NOMO-1 treated with DMSO at 0.1 percent for 48 hours (cell line): ENCODE measurements around the gene RTL10.
"Not testable (repeated sequence)": the region's sequence is repeated elsewhere in the genome, so short reads cannot be mapped to it uniquely, and the experiment has no call there.

Experiments used
- DNase-seq: peaks from one replicate; lab custom pipeline; 2025; ENCODE audit not compliant: unreplicated experiment; lab: John Stamatoyannopoulos, UW

RTL10 gene

GRCh38 chr22:19846620-19847344, 7.9 kb downstream of the RTL10 start:
- DNase-seq, result no peak

GRCh38 chr22:19845054-19845722, 9.5 kb downstream of the RTL10 start:
- DNase-seq, result no peak

- no peak for DNase-seq
Observed at GRCh38 chr22:19844377-19845053, 10.2 kb downstream of the RTL10 start.

DNA sequence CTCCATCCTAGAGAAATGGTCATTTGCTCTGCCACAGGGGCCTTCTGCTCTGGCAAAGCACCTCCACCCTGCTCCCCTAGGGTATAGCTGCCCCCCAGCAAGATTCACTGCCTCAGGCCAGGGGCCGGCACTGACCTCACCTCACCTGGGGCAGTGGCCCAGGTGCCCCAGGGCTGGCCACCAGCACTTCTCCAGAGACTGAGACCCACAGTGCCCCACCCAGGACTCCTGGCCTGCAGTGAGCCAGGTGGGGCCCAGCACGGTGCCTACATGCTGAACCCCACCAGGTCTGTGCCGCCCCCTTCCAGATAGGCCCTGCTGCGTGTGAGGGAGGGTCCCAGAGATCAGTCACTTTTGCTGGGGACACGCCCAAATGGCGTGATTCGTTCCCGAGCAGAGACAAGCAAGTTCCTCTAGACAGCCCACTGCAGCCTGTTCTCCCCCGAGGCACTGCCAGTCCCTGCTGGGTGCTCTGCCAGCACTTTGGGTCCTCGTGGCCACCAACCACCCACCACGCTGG, 10.8 kb downstream of the RTL10 start:
- DNase-seq, result no peak

DNA sequence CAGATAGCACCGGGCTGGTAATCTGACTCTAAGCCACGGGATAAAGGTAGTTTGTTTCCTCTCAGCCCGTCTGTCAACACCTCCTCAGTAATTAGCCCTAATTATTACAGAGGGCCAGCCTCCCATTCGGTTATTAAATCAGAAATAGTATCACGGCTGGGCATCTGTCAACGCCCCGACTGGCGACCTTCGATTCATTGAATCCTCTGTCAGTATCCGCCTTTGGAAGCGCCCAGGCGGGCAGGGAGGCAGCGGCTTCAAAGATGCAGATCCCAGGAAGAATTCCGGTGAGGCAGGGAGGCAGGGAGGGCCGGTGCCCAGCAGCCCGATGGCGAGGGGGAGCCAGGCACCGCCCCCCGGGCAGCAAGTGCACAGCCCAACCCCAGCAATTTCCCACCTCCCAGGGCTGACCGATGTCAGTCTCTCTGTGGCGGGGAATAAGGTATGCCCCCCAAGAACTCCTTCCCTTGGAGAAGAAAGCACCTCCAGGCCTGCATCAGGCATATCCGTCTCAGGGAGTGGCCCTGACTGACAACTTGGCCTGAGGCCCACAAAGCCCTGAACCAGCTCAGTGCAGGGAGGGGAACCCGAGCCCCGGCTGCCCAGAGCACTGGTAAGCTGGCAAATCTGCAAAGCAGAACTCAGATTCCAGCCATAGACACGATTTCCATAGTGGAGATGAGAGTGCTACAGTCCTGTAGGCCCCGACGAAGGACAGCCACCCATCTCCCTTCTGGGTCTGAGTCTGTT, 11.4 kb downstream of the RTL10 start:
- DNase-seq, result no peak

DNA sequence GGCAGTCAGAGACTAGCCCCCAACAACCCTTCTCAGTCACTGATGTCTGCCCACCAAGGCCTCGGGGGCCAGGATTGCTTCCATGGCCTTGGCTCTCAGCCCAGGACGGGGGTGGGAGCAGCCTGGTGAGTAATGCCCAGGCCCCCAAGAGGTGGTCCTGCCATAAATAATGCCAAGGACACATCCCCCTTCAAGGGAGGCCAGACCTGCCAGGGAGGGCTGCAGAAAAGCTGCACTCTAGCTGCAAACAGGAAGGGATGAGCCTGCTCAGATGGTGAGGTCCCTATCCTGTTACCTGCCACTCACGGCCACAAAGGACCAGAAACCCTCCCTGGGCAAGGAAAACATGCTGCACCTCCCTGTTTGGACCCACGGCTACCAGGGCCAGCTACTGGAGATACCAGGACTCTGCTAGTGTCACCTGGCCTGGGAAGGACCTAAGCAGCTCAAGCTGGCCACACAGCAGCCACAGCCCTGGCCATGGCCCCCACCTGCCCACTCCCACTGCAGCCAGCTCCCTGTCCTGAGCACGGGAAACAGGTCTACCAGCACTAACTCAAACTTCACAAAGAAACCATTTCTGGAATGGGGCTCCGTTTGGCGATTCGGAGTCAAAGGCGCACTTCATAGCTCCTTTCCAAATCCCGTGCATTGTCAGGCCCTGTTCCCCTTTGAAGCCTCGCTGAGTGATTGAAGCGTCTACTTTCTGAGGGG, 12.1 kb downstream of the RTL10 start:
- no peak for DNase-seq

DNA sequence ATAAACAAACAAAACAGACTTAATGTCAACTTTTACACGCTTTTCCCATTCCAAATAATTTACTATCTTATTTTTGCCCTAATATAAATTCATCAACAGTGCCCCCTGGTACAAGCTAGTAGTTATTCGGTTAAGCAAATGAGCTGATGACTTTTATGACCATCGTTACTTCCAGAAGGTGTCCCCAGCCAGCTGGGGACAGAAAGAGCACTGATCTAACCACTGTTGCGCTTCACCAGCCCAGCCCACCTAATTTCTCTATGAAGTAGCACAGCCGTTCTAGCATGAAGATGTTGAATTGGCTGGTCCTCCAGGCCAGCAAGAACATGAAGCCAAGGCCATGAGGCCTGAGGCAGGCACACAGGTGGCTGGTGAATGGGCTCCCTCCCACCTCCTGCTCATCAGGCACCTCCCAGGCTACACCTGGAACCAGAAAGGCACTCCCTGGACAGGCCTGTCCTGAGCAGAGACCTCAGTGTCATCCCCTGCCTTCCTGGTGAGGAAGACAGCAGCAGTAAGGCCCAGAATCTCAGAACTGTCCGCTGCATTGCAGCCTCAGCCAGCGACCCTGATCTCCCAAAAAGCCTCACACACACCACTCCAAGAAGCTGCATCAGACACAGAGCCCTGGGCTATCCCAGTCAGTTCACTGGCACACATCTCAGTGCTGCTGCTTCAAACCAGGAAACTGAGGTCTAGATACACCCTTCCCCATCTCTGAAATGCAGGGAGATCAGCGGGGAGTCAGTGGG, 12.9 kb downstream of the RTL10 start:
- no peak for DNase-seq

GRCh38 chr22:19840955-19841640, 13.6 kb downstream of the RTL10 start:
- DNase-seq, result no peak

GRCh38 chr22:19840059-19840458, 14.6 kb downstream of the RTL10 start:
- DNase-seq, result no peak

- DNase-seq, result no peak
Observed at GRCh38 chr22:19837915-19838314, 16.8 kb downstream of the RTL10 start.

DNA sequence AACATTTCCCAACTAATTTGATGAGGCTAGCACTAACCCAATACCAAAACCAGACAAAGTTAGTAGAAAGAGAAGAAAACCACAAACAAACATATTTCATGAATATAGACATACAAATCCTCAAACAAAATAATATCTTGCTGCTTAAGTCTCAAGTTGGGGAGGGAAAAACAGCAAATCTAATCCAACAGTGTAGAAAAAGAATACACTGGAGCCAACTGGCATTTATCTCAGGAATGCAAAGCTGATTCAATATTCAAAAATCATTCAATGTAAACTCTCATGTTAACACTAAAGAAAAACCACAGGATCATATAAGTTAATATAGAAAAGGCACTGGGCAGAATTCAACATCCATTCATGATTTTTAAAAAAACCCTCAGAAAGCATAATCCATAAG, 18.2 kb downstream of the RTL10 start:
- DNase-seq, result no peak

GRCh38 chr22:19834599-19834998, 20.1 kb downstream of the RTL10 start:
- DNase-seq, result no peak

DNA sequence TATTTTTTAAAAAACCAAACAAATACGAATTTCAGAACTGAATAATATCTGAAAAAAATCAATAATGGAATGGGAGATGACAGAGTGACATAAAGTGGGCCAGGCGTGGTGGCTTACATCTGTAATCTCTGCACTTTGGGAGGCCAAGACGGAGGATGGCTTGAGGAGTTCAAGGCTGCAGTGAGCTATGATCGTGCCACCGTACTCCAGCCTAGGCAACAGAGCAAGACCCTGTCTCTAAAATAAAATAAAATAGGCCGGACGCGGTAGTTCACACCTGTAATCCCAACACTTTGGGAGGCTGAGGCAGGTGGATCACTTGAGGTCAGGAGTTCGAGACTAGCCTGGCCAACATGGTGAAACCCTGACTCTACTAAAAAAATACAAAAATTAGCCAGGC, 21.3 kb downstream of the RTL10 start:
- DNase-seq, result not testable (repeated sequence)

DNA sequence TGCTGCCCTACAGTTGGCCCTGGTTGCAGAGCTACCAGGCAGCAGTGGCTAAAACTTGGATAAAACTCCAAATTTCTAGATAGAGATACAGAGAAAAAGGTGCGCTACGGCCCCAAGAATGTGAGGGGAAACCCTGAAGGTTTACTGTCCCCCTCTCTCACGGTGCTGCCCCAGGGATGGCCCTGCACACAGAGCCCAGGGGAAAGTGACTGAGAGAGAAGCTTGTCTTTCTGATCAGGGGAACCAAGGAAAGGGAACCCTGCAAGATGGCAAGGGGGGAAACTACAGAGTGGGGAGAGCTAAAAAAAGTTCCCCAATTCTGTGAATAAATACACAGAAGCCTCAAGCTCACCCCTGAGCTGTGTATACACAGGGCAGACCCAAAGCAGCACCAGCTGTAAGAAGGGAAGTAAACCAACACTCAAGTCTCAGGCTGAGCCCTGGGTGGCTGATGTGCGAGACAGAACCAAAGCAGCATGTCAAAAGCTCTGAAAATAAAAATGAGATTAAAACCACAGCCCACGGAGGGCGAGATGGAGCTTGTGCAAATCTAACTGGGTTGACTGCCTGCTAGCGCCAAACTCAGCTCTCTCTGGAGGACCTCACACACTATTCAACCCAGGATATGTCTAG, 22.1 kb downstream of the RTL10 start:
- no peak for DNase-seq

DNA sequence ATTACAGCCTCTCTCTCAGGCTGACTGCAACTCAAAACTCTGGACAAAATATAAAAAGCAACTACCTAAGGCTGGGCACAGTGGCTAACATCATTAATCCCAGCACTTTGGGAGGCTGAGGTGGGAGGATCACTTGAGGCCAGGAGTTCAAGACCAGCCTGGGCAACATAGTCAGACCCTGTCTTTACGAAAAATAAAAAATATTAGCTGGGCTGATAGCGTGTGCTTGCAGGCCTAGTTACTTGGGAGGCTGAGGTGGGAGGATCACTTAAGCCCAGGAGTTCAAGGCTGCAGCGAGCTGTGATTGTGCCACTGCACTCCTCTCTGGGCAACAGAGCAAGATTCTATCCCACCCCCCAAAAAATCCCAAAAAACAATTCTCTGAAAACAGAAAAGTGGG, 22.7 kb downstream of the RTL10 start:
- not testable (repeated sequence) for DNase-seq

- no peak for DNase-seq
Observed at GRCh38 chr22:19831016-19831415, 23.7 kb downstream of the RTL10 start.

DNA sequence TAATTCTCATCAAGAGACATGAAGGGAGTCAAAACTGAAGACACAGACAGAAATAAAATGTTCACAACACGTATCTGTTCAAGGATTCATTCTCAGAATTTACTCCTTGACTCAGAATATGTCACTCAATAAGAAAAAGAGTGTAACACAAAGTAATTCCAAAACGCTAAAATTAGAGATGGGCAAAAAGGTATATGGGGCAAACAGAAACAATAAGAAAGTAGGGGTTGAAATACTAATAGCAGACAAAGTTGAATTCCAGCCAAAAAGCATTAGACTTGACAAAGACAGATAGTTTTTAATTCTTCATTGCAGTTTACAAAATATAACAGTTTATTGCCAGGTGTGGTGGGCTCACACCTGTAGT, 26.7 kb downstream of the RTL10 start:
- no peak for DNase-seq

GRCh38 chr22:19827341-19828034, 27.2 kb downstream of the RTL10 start:
- no peak for DNase-seq

DNA sequence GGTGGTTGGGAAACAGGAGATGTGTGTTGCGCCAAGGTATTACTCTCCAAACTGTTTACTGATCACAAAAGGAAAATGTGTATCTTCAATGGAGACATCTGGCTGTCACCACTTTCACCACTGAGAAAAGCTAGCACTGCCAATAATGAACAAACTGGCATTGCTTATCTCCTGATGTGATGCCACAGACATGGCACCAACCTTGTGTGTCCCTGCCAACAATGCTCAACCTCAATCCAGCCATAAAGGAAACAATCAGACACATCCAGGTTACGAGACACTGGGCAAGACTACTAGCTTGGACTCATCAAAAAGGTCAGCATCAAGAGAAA, 28.1 kb downstream of the RTL10 start:
- no peak for DNase-seq
